Measurements from ENCODE around the gene USF1. TPM values are rescaled to one million over a fixed set of nuclear protein-coding genes. Genes with fewer than 3 reads are reported as not detected.

The USF1 gene
- 45.3 to 50.5 TPM (median 49.9 TPM) in 5 replicates for total RNA-seq (2022; extraction: Qiagen RNA extraction; ENCODE audit: low read depth)

GRCh38 chr1:161045736-161046604 lies at the start of gene USF1:
TSS of gene USF1 (minus strand) at chr1:161045977. CDS start at chr1:161043275, 2,702 bp downstream.

GRCh38 chr1:161089251-161089924 lies 43.6 kb upstream of the USF1 start, which contains the start of gene NECTIN4:
TSS of gene NECTIN4 (minus strand) at chr1:161089558. CDS start at chr1:161089296, 262 bp downstream.

GRCh38 chr1:161069731-161070270 lies 24.0 kb upstream of the USF1 start, which contains the start of gene ARHGAP30:
TSS of gene ARHGAP30 (minus strand) at chr1:161069891. CDS start at chr1:161069624, 267 bp downstream.

GRCh38 chr1:161038523-161039153 lies 7.1 kb downstream of the USF1 start, which contains the start of gene TSTD1:
TSS of gene TSTD1 (minus strand) at chr1:161038964. CDS start at chr1:161038889, 75 bp downstream.

GRCh38 chr1:161020509-161021164 lies 25.1 kb downstream of the USF1 start, which contains the start of gene F11R:
TSS of gene F11R (minus strand) at chr1:161021152. CDS start at chr1:161021073, 79 bp downstream.

Other genes with a start within 250 kb of the USF1 start
- 0.09 to 0.12 TPM (median 0.12 TPM) in 3 of 5 replicates, not detected in the others for gene LY9, start 249.8 kb downstream of the USF1 start, total RNA-seq (2022; extraction: Qiagen RNA extraction; ENCODE audit: low read depth)
- not detected in 5 replicates for gene CD244, start 183.1 kb downstream of the USF1 start, total RNA-seq (2022; extraction: Qiagen RNA extraction; ENCODE audit: low read depth)
- gene ITLN1, start 160.8 kb downstream of the USF1 start, total RNA-seq (2022; extraction: Qiagen RNA extraction; ENCODE audit: low read depth): not detected in 5 replicates
- gene ITLN2, start 91.2 kb downstream of the USF1 start, total RNA-seq (2022; extraction: Qiagen RNA extraction; ENCODE audit: low read depth): 0.14 to 1.1 TPM (median 0.36 TPM) in 5 replicates
- gene F11R, start 24.8 kb downstream of the USF1 start, total RNA-seq (2022; extraction: Qiagen RNA extraction; ENCODE audit: low read depth): 43.1 to 66.6 TPM (median 47.2 TPM) in 5 replicates
- 0.49 to 0.78 TPM (median 0.67 TPM) in 4 of 5 replicates, not detected in the other for gene TSTD1, start 7.0 kb downstream of the USF1 start, total RNA-seq (2022; extraction: Qiagen RNA extraction; ENCODE audit: low read depth)
- 0.06 to 0.19 TPM (median 0.08 TPM) in 5 replicates for gene ARHGAP30, start 23.9 kb upstream of the USF1 start, total RNA-seq (2022; extraction: Qiagen RNA extraction; ENCODE audit: low read depth)
- gene NECTIN4, start 43.6 kb upstream of the USF1 start, total RNA-seq (2022; extraction: Qiagen RNA extraction; ENCODE audit: low read depth): 0.81 to 2.9 TPM (median 2.0 TPM) in 5 replicates
- gene KLHDC9, start 52.4 kb upstream of the USF1 start, total RNA-seq (2022; extraction: Qiagen RNA extraction; ENCODE audit: low read depth): 1.1 to 2.2 TPM (median 2.0 TPM) in 5 replicates
- gene PFDN2, start 72.1 kb upstream of the USF1 start, total RNA-seq (2022; extraction: Qiagen RNA extraction; ENCODE audit: low read depth): 106 to 128 TPM (median 117 TPM) in 5 replicates
- 23.3 to 38.9 TPM (median 30.2 TPM) in 5 replicates for gene NIT1, start 72.1 kb upstream of the USF1 start, total RNA-seq (2022; extraction: Qiagen RNA extraction; ENCODE audit: low read depth)
- gene DEDD, start 86.7 kb upstream of the USF1 start, total RNA-seq (2022; extraction: Qiagen RNA extraction; ENCODE audit: low read depth): 24.5 to 35.9 TPM (median 32.3 TPM) in 5 replicates
- gene UFC1, start 108.0 kb upstream of the USF1 start, total RNA-seq (2022; extraction: Qiagen RNA extraction; ENCODE audit: low read depth): 85.4 to 154 TPM (median 93.0 TPM) in 5 replicates
- gene USP21, start 113.5 kb upstream of the USF1 start, total RNA-seq (2022; extraction: Qiagen RNA extraction; ENCODE audit: low read depth): 15.0 to 24.1 TPM (median 20.5 TPM) in 5 replicates
- 10.7 to 19.4 TPM (median 16.6 TPM) in 5 replicates for gene PPOX, start 120.4 kb upstream of the USF1 start, total RNA-seq (2022; extraction: Qiagen RNA extraction; ENCODE audit: low read depth)
- gene B4GALT3, start 131.5 kb upstream of the USF1 start, total RNA-seq (2022; extraction: Qiagen RNA extraction; ENCODE audit: low read depth): 18.3 to 28.9 TPM (median 25.6 TPM) in 5 replicates
- gene ADAMTS4, start 153.1 kb upstream of the USF1 start, total RNA-seq (2022; extraction: Qiagen RNA extraction; ENCODE audit: low read depth): 0.02 TPM in 1 of 5 replicates, not detected in the others
- 79.0 to 87.4 TPM (median 84.3 TPM) in 5 replicates for gene NDUFS2, start 156.4 kb upstream of the USF1 start, total RNA-seq (2022; extraction: Qiagen RNA extraction; ENCODE audit: low read depth)
- 0.70 TPM in 1 of 5 replicates, not detected in the others for gene FCER1G, start 169.3 kb upstream of the USF1 start, total RNA-seq (2022; extraction: Qiagen RNA extraction; ENCODE audit: low read depth)
- not detected in 5 replicates for gene APOA2, start 177.7 kb upstream of the USF1 start, total RNA-seq (2022; extraction: Qiagen RNA extraction; ENCODE audit: low read depth)
- 9.5 to 12.8 TPM (median 11.3 TPM) in 5 replicates for gene TOMM40L, start 180.1 kb upstream of the USF1 start, total RNA-seq (2022; extraction: Qiagen RNA extraction; ENCODE audit: low read depth)
- not detected in 5 replicates for gene NR1I3, start 192.2 kb upstream of the USF1 start, total RNA-seq (2022; extraction: Qiagen RNA extraction; ENCODE audit: low read depth)
- 0.11 TPM in 1 of 5 replicates, not detected in the others for gene PCP4L1, start 212.8 kb upstream of the USF1 start, total RNA-seq (2022; extraction: Qiagen RNA extraction; ENCODE audit: low read depth)

Measured in A549 treated with ZK216348 at 1 μM for 4 hours (cell line).